HEK293 (cell line): ENCODE data around the gene FASTKD3.

Experiments used
- CTCF ChIA-PET: fragments of 350-600 bp; formaldehyde crosslinking; extraction: SDS; loops from one replicate; lab custom pipeline; 2021; ENCODE audit warnings: antibody characterized with exemption; lab: Yijun Ruan, JAX
- POLR2A ChIA-PET: fragments of 300-600 bp; formaldehyde crosslinking; extraction: SDS; loops from one replicate; lab custom pipeline; 2020; ENCODE audit warnings: antibody characterized with exemption, inconsistent platforms; lab: Yijun Ruan, JAX
- H3K27ac ChIP-seq: fragments of 200-500 bp; sonication (Bioruptor generic); 2 replicates; pipeline ENCODE4 v1.5.1; 2014; ENCODE audit warnings: low read depth, low read length, control low read depth, inconsistent platforms; ENCODE audit errors: extremely low read depth
- H3K36me3 ChIP-seq, 2 experiments: fragments of 200-500 bp in 1 of 2; sonication (Bioruptor generic) in 1 of 2; 1 replicate in 1 of 2; 2 replicates in 1 of 2; pipeline ENCODE4 v1.5.1; 2014 to 2017; ENCODE audit warnings: inconsistent platforms in 2 of 2, low read length in 2 of 2; ENCODE audit not compliant: control insufficient read depth in 2 of 2, insufficient read depth in 1 of 2
- H3K4me1 ChIP-seq: fragments of 200-500 bp; sonication (Bioruptor generic); 2 replicates; pipeline ENCODE4 v1.5.1; 2014; ENCODE audit warnings: mild to moderate bottlenecking, low read length, inconsistent platforms; ENCODE audit not compliant: control insufficient read depth, insufficient read depth
- H3K4me3 ChIP-seq: 2 replicates; pipeline ENCODE4 v1.5.1; 2011; ENCODE audit warnings: low read depth, mild to moderate bottlenecking, control low read depth, low read length, moderate library complexity
- H3K9me3 ChIP-seq: fragments of 200-500 bp; sonication (Bioruptor generic); 2 replicates; pipeline ENCODE4 v1.5.1; 2014; ENCODE audit warnings: low read depth, low read length, inconsistent platforms; ENCODE audit not compliant: control insufficient read depth, insufficient read depth
- EGR2 ChIP-seq: fragments of 450-650 bp; formaldehyde crosslinking; IDR thresholded peaks from 2 replicates; pipeline ENCODE4 v1.5.1; 2016; ENCODE audit warnings: low read depth, missing biosample characterization, missing genetic modification characterization
- PRDM4 ChIP-seq: fragments of 450-650 bp; formaldehyde crosslinking; IDR thresholded peaks from 2 replicates; pipeline ENCODE4 v1.5.1; 2017; ENCODE audit warnings: missing biosample characterization, missing genetic modification characterization
- SETDB1 ChIP-seq: IDR thresholded peaks from one replicate; pipeline ENCODE4 v1.6.1; 2017; ENCODE audit warnings: mild to moderate bottlenecking, low read length, moderate library complexity, mixed read lengths; ENCODE audit not compliant: insufficient read length
- WT1 ChIP-seq: fragments of 450-650 bp; formaldehyde crosslinking; IDR thresholded peaks from 2 replicates; pipeline ENCODE4 v1.5.1; 2016; ENCODE audit warnings: missing biosample characterization, missing genetic modification characterization
- ZBTB20 ChIP-seq: fragments of 450-650 bp; formaldehyde crosslinking; IDR thresholded peaks from 2 replicates; pipeline ENCODE4 v1.5.1; 2016; ENCODE audit warnings: missing biosample characterization, missing genetic modification characterization
- ZBTB26 ChIP-seq: fragments of 450-650 bp; formaldehyde crosslinking; optimal IDR thresholded peaks from 2 replicates; pipeline ENCODE3; 2016; ENCODE audit warnings: missing biosample characterization, mild to moderate bottlenecking, missing genetic modification characterization
- ZFHX2 ChIP-seq: fragments of 450-650 bp; formaldehyde crosslinking; conservative IDR thresholded peaks from 2 replicates; pipeline ENCODE4 v1.5.1; 2016; ENCODE audit warnings: missing biosample characterization, missing genetic modification characterization
- ZNF223 ChIP-seq: fragments of 450-650 bp; formaldehyde crosslinking; IDR thresholded peaks from 2 replicates; pipeline ENCODE4 v1.5.1; 2016; ENCODE audit warnings: missing biosample characterization, missing genetic modification characterization
- ZNF23 ChIP-seq: fragments of 450-650 bp; formaldehyde crosslinking; IDR thresholded peaks from 2 replicates; pipeline ENCODE4 v1.5.1; 2016; ENCODE audit warnings: missing biosample characterization, missing genetic modification characterization, borderline replicate concordance
- ZNF292 ChIP-seq: fragments of 450-650 bp; formaldehyde crosslinking; IDR thresholded peaks from 2 replicates; pipeline ENCODE4 v1.5.1; 2016; ENCODE audit warnings: low read depth, missing biosample characterization, missing genetic modification characterization, borderline replicate concordance
- ZNF426 ChIP-seq: fragments of 450-650 bp; formaldehyde crosslinking; IDR thresholded peaks from 2 replicates; pipeline ENCODE4 v1.5.1; 2017; ENCODE audit warnings: missing biosample characterization, missing genetic modification characterization, mild to moderate bottlenecking, inconsistent platforms, moderate library complexity
- ZNF488 ChIP-seq: fragments of 450-650 bp; formaldehyde crosslinking; IDR thresholded peaks from 2 replicates; pipeline ENCODE4 v1.5.1; 2016; ENCODE audit warnings: missing biosample characterization, missing genetic modification characterization
- ZNF658 ChIP-seq: fragments of 450-650 bp; formaldehyde crosslinking; IDR thresholded peaks from 2 replicates; pipeline ENCODE4; 2016; ENCODE audit warnings: missing biosample characterization, missing genetic modification characterization
- ZNF76 ChIP-seq: fragments of 450-650 bp; formaldehyde crosslinking; IDR thresholded peaks from 2 replicates; pipeline ENCODE4; 2016; ENCODE audit warnings: low read depth, missing biosample characterization, missing genetic modification characterization, borderline replicate concordance
- TF ChIP-seq, protein P1 (sequence below): fragments of 450-650 bp; formaldehyde crosslinking; IDR thresholded peaks from 2 replicates; pipeline ENCODE4 v1.5.1; 2016; ENCODE audit warnings: missing biosample characterization, missing genetic modification characterization

The FASTKD3 gene

GRCh38 chr5:7871653-7872052 is 2.8 kb upstream of the FASTKD3 start:
- Histone ChIP-seq H3K27ac (no peak overlapping the region), H3K36me3 (peaks cover 22 to 62% of the 10 kb centered on the region in 2 experiments), H3K9me3 (no peaks in the 10 kb centered on the region), H3K4me3 (no peak overlapping the region), H3K4me1 (peaks cover 17% of the 10 kb centered on the region)
- ChIA-PET CTCF (interaction anchor here (2.5 kb wide), 1 partner anchor 15 kb away, joined by 15 read pairs; no protein-coding TSS in a partner anchor), POLR2A (no interaction called here)
- no peak for TF ChIP-seq ZNF23 (tag by site-specific recombination)
- TF ChIP-seq, protein P1, sequence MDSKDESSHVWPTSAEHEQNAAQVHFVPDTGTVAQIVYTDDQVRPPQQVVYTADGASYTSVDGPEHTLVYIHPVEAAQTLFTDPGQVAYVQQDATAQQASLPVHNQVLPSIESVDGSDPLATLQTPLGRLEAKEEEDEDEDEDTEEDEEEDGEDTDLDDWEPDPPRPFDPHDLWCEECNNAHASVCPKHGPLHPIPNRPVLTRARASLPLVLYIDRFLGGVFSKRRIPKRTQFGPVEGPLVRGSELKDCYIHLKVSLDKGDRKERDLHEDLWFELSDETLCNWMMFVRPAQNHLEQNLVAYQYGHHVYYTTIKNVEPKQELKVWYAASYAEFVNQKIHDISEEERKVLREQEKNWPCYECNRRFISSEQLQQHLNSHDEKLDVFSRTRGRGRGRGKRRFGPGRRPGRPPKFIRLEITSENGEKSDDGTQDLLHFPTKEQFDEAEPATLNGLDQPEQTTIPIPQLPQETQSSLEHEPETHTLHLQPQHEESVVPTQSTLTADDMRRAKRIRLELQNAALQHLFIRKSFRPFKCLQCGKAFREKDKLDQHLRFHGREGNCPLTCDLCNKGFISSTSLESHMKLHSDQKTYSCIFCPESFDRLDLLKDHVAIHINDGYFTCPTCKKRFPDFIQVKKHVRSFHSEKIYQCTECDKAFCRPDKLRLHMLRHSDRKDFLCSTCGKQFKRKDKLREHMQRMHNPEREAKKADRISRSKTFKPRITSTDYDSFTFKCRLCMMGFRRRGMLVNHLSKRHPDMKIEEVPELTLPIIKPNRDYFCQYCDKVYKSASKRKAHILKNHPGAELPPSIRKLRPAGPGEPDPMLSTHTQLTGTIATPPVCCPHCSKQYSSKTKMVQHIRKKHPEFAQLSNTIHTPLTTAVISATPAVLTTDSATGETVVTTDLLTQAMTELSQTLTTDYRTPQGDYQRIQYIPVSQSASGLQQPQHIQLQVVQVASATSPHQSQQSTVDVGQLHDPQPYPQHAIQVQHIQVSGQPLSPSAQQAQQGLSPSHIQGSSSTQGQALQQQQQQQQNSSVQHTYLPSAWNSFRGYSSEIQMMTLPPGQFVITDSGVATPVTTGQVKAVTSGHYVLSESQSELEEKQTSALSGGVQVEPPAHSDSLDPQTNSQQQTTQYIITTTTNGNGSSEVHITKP (tag by site-specific recombination) = peak; percentile 65
- no peak for TF ChIP-seq SETDB1

DNA sequence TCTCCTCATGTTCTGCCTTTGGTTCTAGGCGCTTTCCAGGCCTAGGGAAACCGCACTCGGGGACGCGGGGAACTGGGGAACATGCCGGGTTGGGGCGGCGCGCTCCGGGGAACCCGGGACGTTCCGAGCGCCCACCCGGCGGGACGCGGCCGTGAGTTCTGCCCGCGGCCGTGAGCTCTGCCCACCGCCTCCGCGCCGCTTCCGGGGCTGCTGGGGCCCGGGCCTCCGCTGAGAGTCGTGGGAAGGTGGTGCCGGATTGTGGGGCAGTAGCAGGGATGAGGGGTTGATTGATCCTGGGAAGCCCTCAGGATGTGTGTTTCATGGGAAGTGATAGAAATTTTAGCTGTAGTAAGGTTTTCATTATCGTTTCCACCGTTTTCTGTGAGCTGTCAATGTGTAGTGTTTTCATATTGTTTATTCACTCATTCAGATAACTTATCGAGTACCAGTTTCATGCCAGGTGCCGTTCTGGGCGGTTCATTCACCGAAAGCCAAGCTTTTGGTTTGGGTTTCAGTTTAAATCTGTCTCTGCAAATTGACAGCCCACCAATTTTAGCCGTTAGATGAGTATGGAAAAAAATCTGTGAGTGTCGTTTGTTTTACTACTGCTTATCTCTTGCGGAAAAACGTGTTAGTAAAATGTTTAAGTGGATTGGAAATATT is 774 bp upstream of the FASTKD3 start:
- Histone ChIP-seq H3K4me1 (peaks cover 17% of the 10 kb centered on the region), H3K36me3 (peaks cover 17 to 61% of the 10 kb centered on the region in 2 experiments; a peak in 2 of 3 replicates), H3K4me3 (peak overlapping the region; percentile 96), H3K9me3 (no peaks in the 10 kb centered on the region), H3K27ac (peak overlapping the region; percentile 66; the same call in 1 of the 2 replicates)
- TF ChIP-seq PRDM4 (tag by site-specific recombination) = no peak
- no peak for TF ChIP-seq ZNF426
- no peak for TF ChIP-seq ZNF488
- TF ChIP-seq ZFHX2 = peak; percentile 71
- peak; percentile 99 for TF ChIP-seq ZBTB20 (tag by site-specific recombination)
- TF ChIP-seq ZNF658 (tag by site-specific recombination) = no peak
- no peak for TF ChIP-seq ZNF292 (tag by site-specific recombination)
- TF ChIP-seq WT1 = no peak
- TF ChIP-seq EGR2 (tag by site-specific recombination) = peak; percentile 32
- TF ChIP-seq ZNF223 (tag by site-specific recombination) = 0 out of 2 replicates have a peak, but pooled peaks have one; percentile 13
- TF ChIP-seq ZBTB26 (tag by site-specific recombination) = no peak
- TF ChIP-seq ZNF76 (tag by site-specific recombination) = peak; percentile 88
- POLR2A ChIA-PET = interaction anchor here (0.8 to 3.3 kb wide), 8 partner anchors 10 to 1674 kb away, joined by 3 to 22 read pairs (median 11); partner anchors contain the start of genes CFAP90, NSUN2 and SRD5A1
- CTCF ChIA-PET = interaction anchor here (0.7 to 1.5 kb wide), 3 partner anchors 10 to 18 kb away, joined by 3 to 13 read pairs (median 4); no protein-coding TSS in a partner anchor
